Measurements from ENCODE around the gene SND1.

SND1 gene

DNA sequence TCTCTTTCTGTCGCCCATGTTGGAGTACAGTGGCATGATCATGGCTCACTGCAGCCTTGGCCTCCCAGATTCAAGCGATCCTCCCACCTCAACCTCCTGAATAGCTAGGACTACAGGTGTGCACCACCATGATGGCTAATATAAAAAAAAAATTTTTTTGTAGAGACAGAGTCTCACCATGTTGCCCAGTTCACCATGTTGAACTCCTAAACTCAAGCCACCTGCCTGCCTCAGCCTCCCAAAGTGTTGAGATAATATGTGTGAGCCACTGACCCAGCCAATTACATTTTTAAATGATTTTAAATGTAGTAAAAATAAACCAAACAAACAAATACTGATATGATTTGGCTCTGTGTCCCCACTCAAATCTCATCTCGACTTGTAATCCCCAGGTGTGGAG, 487.4 kb downstream of the SND1 start:
- no peak for DNase-seq (ENCODE audit: low spot score)

DNA sequence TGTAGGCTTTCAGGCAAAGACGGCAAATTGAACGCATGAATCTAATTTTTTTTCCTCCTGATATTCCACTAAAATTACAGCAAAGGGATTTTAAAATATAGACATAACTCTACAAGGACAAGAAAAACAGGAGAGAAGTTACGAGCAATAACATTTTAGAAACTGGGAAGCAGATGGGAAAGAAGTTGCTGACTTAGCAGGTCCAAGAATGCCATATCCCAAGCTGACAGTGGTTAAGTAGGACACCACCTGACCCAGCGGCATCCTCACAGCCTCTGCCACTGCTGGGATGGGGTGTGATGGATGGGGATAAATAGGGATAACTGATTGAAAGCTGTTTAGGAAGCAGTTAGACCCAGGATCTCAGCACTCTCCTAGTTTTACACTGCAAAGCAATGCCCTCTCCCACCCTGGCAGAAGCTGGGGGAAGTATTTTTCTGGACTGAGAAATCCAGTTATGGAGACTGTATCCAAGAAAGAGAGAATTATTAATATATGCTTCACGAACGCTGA, 489.7 kb downstream of the SND1 start:
- no peak for DNase-seq (ENCODE audit: low spot score)

All from NAMALWA (cell line).